GM10248 (cell line): ENCODE results near the gene CYFIP1.

Experiments used
- CTCF ChIA-PET: fragments of 300-600 bp; sonication (Branson Sonifier 250); formaldehyde crosslinking; extraction: SDS; loops from one replicate; lab custom pipeline; 2021; ENCODE audit warnings: antibody characterized with exemption; lab: Yijun Ruan, JAX
- POLR2A ChIA-PET: fragments of 350-650 bp; sonication (Branson Sonifier 250); formaldehyde crosslinking; extraction: SDS; loops from one replicate; lab custom pipeline; 2020; ENCODE audit warnings: antibody characterized with exemption; lab: Yijun Ruan, JAX
- DNase-seq: peaks from one replicate; pipeline ENCODE4 v3.0.0; 2012; ENCODE audit errors: extremely low spot score
- CTCF ChIP-seq: IDR thresholded peaks from 2 replicates; pipeline ENCODE4 v1.5.1; 2012; ENCODE audit warnings: mild to moderate bottlenecking, low read depth; ENCODE audit errors: extremely low read depth, missing control alignments, control extremely low read depth

CYFIP1 gene

GRCh38 chr15:22927761-22928160 lies 52.4 kb downstream of the CYFIP1 start:
- ChIA-PET POLR2A (no interaction called here), CTCF (no interaction called here)
- no peak for TF ChIP-seq CTCF
- DNase-seq, result no peak

- CTCF ChIA-PET, result no interaction called here
- no peak for DNase-seq
- POLR2A ChIA-PET, result no interaction called here
- no peak for TF ChIP-seq CTCF
These were observed 54.3 kb downstream of the CYFIP1 start for GRCh38 chr15:22925875-22926274.

- TF ChIP-seq CTCF, result no peak
- CTCF ChIA-PET, result no interaction called here
- DNase-seq, result no peak
- POLR2A ChIA-PET, result no interaction called here
These were observed 58.2 kb downstream of the CYFIP1 start for GRCh38 chr15:22922003-22922402.

GRCh38 chr15:22919171-22919570 lies 61.0 kb downstream of the CYFIP1 start:
- TF ChIP-seq CTCF, result no peak
- ChIA-PET CTCF (interaction anchor here (0.8 kb wide), 1 partner anchor 10 kb away, joined by 3 read pairs; no protein-coding TSS in a partner anchor), POLR2A (no interaction called here)
- DNase-seq, result no peak

GRCh38 chr15:22918596-22919140 lies 61.5 kb downstream of the CYFIP1 start:
- DNase-seq, result no peak
- POLR2A ChIA-PET, result no interaction called here
- CTCF ChIA-PET, result interaction anchor here (0.8 kb wide), 1 partner anchor 9 kb away, joined by 3 read pairs; no protein-coding TSS in a partner anchor
- TF ChIP-seq CTCF, result no peak

GRCh38 chr15:22918056-22918455 lies 62.1 kb downstream of the CYFIP1 start:
- DNase-seq, result no peak
- TF ChIP-seq CTCF, result no peak
- ChIA-PET POLR2A (no interaction called here), CTCF (no interaction called here)
